ENCODE results near the gene TMPRSS4. TPM values are rescaled to one million over a fixed set of nuclear protein-coding genes. Genes with fewer than 3 reads are reported as not detected.

TMPRSS4 gene
- total RNA-seq, 1 donor from 2014 or later, result 16.8 TPM

DNA sequence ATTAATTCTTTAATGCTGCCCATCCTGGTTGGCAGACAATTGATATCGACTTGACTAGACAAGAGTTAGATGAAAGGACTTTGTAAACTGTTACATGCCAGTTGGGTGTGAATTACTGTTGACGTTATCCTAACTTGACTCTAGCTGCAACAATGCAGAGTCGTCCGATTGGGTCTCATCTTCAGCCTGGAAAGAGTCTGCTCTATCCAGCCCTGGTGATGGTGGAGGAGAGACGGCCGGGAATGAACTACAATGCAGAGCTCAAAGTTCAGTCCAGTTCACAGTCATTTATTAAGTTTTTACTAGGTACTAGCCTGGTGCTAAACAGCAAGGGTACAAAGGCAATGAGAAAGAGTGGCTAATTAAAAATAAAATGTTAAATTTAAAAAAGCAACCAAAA is 14.8 kb downstream of the TMPRSS4 start:
- Histone ChIP-seq H3K4me3 (ENCODE audit: low read depth, low read length) (no peak overlapping the region), H3K36me3 (ENCODE audit: control insufficient read depth, insufficient read depth, low read length) (no peaks in the 10 kb centered on the region), H3K27me3 (ENCODE audit: control insufficient read depth, insufficient read depth, low read length) (peaks cover 5% of the 10 kb centered on the region)
- TF ChIP-seq, protein P1, sequence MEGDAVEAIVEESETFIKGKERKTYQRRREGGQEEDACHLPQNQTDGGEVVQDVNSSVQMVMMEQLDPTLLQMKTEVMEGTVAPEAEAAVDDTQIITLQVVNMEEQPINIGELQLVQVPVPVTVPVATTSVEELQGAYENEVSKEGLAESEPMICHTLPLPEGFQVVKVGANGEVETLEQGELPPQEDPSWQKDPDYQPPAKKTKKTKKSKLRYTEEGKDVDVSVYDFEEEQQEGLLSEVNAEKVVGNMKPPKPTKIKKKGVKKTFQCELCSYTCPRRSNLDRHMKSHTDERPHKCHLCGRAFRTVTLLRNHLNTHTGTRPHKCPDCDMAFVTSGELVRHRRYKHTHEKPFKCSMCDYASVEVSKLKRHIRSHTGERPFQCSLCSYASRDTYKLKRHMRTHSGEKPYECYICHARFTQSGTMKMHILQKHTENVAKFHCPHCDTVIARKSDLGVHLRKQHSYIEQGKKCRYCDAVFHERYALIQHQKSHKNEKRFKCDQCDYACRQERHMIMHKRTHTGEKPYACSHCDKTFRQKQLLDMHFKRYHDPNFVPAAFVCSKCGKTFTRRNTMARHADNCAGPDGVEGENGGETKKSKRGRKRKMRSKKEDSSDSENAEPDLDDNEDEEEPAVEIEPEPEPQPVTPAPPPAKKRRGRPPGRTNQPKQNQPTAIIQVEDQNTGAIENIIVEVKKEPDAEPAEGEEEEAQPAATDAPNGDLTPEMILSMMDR (IDR thresholded peaks at IDR 0.05; ENCODE audit: insufficient read depth, low read length, poor library complexity, severe bottlenecking), result no peak
- DNase-seq (ENCODE audit: low read depth), result no peak

DNA sequence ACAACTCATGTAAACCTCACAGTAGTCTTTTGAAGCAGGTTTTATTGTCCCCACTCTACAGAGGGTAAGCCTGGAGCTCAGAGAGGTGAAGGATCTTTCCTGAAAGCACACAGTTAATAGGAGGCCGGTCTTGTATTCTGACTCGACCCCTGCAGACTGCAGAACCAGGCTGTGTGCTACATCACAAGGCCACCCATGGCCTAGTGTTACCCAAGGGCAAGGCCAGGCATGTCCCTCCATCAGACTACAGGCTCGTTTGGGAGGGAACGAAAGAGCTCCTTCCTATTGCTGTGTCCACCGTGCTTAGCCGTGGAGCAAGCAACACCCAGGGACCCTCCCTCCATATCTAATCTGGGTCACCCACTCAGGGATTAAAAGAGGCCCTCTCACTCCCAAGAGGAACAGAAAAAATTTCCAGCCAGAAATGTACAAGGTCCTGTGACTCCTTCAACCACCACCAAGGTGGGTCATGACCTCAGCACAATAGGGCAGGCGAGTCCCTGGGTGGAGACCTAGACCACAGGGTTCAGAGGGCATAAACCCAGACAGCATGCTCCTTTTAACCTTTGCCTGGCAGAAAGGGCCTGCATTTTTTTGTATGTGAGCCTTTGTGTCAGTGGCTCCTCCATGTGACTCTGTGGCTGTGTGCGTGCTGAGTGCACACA is 16.2 kb downstream of the TMPRSS4 start:
- no peaks in the 10 kb centered on the region for H3K36me3 ChIP-seq (ENCODE audit: control insufficient read depth, insufficient read depth, low read length)
- H3K4me3 ChIP-seq (ENCODE audit: low read depth, low read length), result no peak overlapping the region
- no peak for DNase-seq (ENCODE audit: low read depth)
- TF ChIP-seq, protein P1 (IDR thresholded peaks at IDR 0.05; ENCODE audit: insufficient read depth, low read length, poor library complexity, severe bottlenecking), result no peak
- peaks cover 5% of the 10 kb centered on the region for H3K27me3 ChIP-seq (ENCODE audit: control insufficient read depth, insufficient read depth, low read length)

DNA sequence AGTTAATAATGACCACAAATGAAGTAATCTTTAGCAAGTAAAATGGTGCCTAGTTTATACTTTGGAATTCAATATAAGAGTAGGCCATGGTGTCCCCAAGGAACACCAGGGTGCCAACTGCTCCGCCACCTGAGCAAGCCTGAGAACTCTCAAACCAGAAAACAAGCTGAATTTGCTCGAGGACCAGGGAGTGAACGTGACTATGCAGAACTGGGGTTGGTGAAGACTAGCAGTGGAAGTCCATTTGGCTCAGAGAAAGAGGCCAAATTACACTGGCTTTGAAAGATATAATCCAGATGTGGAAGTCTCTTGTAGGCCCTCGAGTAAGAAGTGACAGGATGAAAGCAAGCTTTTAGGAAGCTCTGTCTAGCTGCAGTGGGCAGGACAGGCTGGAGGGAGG is 18.6 kb downstream of the TMPRSS4 start:
- peaks cover 11% of the 10 kb centered on the region for H3K27me3 ChIP-seq (ENCODE audit: control insufficient read depth, insufficient read depth, low read length)
- H3K4me3 ChIP-seq (ENCODE audit: low read depth, low read length), result no peak overlapping the region
- no peaks in the 10 kb centered on the region for H3K36me3 ChIP-seq (ENCODE audit: control insufficient read depth, insufficient read depth, low read length)
- no peak for DNase-seq (ENCODE audit: low read depth)
- TF ChIP-seq, protein P1 (IDR thresholded peaks at IDR 0.05; ENCODE audit: insufficient read depth, low read length, poor library complexity, severe bottlenecking), result no peak

DNA sequence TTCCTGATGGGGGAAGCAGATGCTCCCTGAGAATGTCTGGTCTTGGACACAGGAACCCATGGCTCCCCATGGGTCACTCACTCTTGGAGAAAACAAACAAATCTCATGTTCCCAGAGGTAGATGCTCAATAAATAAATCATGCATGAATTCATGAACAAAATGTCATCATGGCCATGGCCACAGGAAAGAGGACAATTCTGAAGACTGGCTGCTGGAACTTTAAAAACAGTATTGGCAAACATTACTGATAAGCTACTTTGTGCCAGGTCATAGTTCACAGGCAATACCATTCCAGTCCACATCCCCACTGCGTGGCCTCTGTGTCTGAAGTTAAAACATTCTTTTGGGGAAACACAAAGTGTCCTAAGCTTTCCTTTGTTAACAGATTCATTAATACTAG is 19.1 kb downstream of the TMPRSS4 start:
- DNase-seq (ENCODE audit: low read depth), result no peak
- TF ChIP-seq, protein P1 (IDR thresholded peaks at IDR 0.05; ENCODE audit: insufficient read depth, low read length, poor library complexity, severe bottlenecking), result no peak
- Histone ChIP-seq H3K4me3 (ENCODE audit: low read depth, low read length) (no peak overlapping the region), H3K27me3 (ENCODE audit: control insufficient read depth, insufficient read depth, low read length) (peaks cover 12% of the 10 kb centered on the region), H3K36me3 (ENCODE audit: control insufficient read depth, insufficient read depth, low read length) (no peaks in the 10 kb centered on the region)

DNA sequence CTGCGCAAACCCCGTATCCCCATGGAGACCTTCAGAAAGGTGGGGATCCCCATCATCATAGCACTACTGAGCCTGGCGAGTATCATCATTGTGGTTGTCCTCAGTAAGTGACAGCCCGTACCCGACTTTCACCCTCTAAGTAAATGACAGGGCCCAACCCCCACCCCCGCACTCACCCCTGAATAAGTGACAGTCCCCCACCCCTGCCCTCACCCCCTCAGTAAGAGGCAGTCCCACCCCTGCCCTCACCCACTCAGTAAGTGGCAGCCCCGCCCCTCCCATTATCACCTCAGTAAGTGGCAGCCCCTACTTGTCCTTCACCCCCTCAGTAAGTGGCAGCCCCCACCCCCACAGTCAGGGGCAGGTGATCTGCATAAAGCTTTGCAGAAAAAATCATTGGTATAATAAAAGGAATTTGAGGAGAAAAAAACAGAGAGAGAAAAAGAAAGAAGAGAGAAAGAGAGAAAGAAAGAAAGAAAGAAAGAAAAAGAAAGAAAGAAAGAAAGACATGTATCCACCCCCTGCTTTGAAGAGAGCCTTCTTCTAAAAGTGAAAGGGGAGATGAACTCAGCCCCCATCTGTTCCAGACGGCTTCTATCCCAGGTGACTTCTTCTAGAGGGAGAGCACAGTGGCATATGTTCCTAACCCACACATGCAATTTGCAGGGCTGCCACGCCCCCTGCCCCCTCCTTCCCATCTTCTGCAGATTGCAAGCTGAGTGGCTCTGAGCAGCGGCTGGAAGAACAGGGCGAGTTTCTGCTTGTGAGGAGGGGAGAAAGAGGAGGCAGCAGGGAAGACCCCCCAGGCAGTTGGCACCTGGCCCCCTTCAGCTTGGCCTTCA is 22.3 kb downstream of the TMPRSS4 start:
- TF ChIP-seq, protein P1 (IDR thresholded peaks at IDR 0.05; ENCODE audit: insufficient read depth, low read length, poor library complexity, severe bottlenecking), result no peak
- peaks cover 14% of the 10 kb centered on the region for H3K27me3 ChIP-seq (ENCODE audit: control insufficient read depth, insufficient read depth, low read length)
- H3K4me3 ChIP-seq (ENCODE audit: low read depth, low read length), result no peak overlapping the region
- H3K36me3 ChIP-seq (ENCODE audit: control insufficient read depth, insufficient read depth, low read length), result no peaks in the 10 kb centered on the region
- no peak for DNase-seq (ENCODE audit: low read depth)
